IPS-NIHi11 (cell line): Measurements from ENCODE around the gene NFU1.
"Not testable (repeated sequence)": the region's sequence is repeated elsewhere in the genome, so short reads cannot be mapped to it uniquely, and the experiment has no call there.

Experiments used
- DNase-seq: peaks from one replicate; pipeline ENCODE4 v3.0.0; 2012; ENCODE audit warnings: mixed read lengths, low spot score

Gene NFU1

DNA sequence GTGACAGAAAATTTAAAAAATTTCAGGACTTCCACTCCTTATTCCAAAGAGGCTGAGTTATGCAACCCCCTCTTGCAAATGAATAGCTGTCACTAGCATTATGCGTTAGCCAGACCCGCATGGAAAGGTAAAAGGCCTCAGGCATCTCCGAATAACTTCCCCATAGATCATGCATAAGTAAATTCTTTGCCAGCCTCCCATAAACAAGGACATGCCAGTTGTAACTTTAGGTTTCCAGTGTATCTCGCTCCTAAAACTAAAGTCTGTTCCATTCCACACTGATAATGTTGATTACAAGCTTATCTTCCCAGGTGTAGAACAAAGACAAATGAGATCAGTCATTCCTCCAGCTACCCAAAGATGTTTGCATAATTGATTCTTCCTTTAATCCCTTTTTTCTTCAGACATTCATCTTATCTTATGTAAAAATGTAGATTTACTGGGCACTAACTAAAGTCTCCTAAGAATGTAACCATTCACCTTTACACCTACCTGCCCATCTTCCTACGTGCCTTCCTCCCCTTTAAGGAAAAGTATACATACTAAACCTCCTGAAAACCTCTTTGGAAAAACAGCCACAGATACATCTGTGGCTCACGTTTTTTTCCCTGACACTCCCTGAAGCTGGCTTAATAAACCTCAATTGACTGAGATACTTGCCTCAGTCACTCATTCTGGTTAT lies 13.6 kb upstream of the NFU1 start:
- no peak for DNase-seq

DNA sequence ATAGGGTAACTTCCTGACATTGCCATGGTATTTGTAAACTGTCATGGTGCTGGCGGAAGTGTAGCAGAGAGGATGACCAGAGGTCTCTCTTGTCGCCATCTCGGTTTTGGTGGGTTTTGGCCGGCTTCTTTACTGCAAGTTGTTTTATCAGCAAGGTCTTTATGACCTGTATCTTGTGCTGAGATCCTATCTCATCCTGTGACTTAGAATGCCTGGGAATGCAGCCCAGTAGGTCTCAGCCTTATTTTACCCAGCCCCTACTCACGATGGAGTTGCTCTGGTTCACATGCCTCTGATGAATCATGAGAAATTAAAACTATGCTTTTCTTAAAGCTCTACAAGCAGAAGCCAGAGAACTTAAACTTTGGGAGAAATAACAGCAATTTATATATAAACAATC lies 12.7 kb upstream of the NFU1 start:
- DNase-seq, result no peak

DNA sequence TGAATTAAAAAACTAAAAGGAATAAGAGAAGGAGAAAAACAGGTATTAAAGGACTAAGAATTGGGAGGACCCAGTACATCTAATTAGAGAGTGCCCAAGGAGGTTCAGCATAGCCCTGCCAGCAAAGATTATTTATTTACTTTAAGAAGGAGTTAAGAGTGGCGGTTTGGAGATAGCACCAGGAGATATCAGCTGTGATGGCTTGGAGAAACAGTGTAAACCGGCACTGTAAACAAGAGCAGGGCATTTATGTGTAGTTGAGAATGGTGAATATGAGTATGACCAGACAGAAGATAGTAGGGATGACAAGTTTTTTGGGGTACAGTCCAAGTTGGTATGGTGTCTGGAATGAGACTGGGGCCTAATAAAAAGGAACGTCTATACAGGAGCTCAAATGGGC lies 6.4 kb upstream of the NFU1 start:
- not testable (repeated sequence) for DNase-seq

DNA sequence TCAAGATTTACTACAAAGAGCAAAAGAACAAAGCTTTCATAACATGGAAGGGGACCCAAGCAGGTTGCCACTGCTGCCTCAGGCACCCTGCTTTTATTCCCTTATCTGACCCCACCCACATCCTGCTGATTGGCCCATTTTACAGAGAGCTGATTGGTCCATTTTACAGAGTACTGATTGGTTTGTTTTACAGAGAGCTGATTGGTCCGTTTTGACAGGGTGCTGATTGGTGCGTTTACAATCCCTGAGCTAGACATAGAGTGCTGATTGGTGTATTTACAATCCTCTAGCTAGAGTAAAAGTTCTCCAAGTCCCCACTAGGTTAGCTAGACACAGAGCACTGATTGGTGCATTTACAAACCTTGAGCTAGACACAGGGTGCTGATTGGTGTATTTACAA lies 2.3 kb upstream of the NFU1 start:
- not testable (repeated sequence) for DNase-seq

DNA sequence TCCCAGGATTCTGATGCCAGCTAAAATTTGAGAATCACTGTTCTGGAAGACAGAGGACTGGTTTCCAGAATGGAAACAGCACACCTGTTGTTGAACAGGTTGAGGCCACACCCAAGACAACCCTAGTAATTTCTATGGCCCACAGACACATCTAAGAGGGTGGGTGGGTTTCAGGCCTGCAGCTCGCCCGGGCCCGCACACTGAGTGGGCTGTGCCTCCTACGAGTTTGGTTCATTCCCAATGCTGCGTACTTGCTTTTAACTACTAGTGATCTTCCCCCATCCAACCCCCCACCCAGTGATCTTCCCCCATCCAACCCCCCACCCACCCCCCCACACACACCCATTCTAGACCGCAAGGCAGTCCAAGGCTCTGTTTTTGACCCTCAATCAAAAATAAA lies 1.3 kb upstream of the NFU1 start:
- DNase-seq, result no peak

DNA sequence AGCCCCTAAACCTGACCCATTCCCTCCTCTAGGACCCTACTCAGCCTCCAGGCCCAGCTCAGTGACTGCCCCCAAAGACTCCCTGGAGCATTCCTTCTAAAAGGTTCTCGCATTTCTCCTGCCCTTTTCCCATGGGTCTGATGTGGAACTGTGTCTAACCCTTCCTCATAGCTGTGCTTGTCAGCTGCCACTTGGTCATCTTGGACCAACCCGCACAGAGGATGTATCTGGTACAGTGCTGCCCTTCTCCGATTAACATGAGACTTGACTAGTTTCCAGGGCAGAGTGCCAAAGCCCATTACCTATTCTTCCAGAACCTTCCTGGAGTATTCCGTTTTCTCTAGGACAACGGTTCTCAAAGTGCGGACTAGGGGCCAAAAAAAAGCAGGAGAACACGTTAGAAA lies 518 bp upstream of the NFU1 start:
- DNase-seq, result no peak

DNA sequence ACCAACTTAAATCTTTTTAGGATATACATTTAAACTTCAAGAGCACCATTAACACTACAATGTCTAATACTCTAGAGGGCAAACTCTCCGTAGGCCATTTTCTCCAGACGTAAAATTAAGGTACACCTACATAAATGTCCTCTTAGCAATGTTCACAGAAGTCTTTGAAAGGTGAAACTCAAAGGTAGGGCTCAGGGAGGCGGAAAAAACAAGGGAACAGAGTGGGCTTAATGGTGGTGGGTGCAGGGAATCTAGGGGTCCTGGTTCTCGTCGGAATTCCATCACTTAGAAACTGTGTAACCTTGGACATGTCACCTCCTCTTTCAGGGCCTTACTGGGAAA lies 668 bp downstream of the NFU1 start:
- DNase-seq, result no peak

DNA sequence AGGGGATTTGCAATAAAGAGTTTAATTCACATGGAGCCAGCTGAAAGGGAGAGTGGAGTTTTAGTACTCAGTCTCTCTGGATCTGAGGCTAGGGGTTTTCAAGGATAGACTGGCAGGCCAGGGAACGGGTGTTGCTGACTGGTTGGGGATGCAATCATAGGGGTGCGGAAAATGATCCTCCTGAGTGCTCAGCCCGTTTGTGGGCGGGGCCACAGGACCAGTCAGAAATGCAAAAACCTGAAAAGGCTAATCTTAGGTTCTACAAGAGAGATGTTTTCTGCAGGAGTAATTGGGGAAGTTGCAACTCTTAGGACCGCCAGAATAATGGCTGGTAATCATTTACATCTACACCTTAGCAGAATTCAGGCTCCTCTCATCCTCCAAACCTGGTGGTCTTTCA lies 2.5 kb downstream of the NFU1 start:
- DNase-seq, result no peak

DNA sequence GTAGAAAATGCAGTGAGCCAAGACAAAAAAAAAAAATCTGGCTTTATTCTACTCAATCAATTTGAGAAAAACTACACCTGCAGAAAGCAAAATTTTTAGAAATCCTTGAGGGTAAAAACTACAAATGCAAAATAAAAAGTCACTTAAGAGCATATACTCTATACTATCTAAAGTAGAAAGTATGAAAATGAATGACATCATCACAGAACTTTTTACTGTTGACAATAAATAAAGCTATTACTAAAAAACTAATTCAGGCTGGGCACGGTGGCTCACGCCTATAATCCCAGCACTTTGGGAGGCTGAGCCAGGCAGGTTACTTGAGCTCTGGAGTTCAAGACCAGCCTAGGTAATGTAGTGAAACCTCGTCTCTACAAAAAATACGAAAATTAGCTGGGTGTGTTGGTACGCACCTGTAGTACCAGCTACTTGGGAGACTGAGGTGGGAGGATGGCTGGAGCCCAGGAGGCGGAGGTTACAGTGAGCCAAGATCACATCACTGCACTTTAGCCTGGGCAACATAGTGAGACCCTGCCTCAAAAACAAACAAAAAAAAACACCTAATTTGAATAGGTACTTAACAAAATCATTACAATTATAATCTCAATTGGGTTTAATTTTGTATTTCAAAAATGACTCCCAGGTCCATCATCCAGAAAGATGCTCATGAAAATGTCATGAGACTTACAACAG lies 7.6 kb downstream of the NFU1 start:
- DNase-seq, result no peak

DNA sequence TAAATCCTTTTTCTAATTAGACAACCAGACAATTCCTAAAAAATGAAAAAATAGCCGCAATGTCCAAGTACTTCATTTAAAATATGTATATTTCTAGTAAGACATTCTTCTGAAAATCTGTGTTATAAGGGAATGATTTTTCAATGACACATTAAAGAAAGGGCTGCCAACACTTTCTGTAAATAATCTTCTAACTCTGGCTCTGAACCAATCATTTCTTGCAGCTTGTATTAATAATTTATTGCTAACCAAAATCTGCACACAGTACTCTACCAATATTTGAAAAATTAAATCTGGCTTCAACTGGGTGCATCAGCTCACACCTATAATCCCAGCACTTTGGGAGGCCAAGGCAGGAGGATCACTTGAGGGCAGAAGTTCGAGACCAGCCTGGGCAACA lies 8.3 kb downstream of the NFU1 start:
- no peak for DNase-seq

DNA sequence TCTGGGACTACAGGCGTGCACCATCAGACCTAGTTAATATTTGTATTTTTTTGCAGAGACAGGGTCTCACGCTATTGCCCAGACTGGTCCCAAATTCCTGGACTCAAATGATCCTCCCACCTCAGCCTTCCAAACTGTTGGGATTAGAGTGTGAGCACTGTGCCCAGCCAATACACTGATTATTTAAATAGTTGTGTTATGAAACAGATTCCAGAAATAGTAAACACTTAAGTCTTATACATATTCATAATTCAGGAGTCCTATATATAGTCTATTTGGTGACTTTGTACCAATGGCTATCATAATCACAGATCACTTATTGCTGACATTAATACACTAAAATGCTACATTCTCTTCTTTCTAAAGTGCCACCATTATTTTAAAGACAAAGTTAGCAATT lies 12.8 kb downstream of the NFU1 start:
- no peak for DNase-seq

DNA sequence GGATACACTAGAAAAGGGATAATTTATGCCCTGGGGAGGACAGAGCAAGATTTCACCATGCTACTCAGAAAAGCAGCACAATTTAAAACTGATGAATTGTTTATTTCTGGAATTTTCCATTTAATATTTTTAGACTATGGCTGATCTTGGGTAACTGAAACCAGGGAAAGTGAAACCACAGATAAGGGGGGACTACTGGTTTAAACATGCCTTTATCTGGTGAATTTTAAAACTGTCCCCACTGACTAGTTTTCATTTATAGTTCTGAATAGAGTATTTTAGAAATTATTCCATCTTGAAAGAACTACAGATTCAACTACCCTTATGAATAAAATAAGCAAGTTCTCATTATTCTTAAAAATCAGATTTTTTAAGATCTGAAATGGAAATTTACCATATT lies 15.0 kb downstream of the NFU1 start:
- no peak for DNase-seq

DNA sequence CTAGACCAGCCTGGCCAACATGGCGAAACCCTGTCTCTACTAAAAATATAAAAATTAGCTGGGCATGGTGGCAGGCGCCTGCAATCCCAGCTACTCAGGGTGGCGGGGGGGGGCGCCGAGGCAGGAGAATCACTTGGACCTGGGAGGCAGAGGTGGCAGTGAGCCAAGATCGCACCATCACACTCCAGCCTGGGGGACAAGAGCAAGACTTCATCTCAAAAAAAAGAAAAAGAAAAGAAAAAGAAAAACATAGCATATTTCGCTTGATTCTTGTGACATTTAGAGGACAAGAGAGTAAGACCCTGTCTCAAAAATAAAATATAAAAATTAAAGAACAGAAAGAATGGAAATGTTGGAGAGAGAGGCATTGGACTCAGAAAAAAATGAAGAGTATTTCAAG lies 18.1 kb downstream of the NFU1 start:
- not testable (repeated sequence) for DNase-seq

DNA sequence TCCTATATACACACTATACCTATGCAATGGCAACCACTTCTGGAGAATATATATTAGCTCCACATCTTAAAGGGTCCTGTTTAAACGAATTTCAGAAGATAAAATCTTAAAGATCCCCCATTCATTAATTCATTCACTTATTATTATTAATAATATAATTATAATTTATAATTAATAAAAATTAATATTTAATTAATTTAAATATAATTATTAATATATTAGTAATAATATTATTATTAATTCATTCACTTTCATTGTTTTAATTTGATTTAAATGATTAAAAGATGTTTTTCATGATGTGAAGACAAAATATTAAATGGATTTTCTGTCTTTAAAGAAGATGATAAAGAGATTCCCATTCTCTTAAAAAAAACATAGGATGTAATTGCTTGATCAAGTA lies 21.1 kb downstream of the NFU1 start:
- no peak for DNase-seq

DNA sequence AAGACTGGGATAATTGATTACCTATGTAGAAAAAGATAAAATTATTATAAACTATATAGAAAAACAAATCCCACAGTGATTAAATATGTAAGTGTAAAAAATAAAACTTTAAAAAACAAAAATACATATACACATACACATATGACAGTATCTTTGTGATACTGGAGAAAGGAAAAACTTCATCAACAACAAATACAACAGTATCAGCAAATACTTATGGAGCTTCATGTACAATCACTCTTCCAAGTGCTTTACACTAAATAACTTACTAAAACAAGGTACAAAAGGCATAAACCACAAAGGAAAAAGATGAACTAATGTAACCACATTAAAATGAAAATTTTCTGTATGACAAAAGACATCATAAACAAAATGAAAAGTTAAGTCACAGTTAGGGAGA lies 26.1 kb downstream of the NFU1 start:
- no peak for DNase-seq

DNA sequence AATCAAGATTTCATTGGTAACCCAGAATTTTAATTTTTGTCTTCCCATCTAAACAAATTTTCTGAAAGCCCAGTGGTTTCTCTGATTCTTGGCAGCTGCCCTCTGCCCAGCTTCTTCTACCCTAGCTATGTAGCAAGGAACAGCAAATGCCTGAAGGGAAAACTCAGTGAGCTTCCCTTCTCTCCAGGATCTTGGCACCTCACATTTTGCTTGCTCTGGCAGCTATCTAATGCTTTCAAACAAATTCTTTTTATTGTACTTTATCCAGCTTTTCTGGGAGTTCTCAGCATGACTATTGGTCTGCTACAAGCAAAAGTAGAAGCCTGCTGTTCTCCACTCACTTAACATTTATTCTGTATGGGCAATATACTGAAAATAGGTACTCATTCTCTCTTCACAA lies 31.9 kb downstream of the NFU1 start:
- DNase-seq, result no peak

DNA sequence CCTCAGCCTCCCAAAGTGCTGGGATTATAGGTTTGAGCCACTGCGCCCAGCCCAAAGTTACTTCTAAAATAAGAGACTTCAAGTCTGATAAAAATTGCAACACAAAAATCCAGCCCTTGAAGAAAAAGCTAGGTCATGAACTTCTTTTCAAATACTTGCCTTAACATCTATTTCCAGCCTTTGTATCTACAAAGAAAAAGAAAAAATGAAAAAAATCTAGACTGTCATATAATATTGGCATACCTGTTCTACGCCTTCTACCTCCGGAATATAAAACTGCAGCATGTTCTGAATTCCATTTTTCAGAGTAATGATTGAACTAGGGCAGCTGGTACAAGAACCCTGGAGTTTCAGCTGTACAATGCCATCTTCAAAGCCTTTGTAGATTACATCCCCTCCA lies 37.1 kb downstream of the NFU1 start:
- no peak for DNase-seq

DNA sequence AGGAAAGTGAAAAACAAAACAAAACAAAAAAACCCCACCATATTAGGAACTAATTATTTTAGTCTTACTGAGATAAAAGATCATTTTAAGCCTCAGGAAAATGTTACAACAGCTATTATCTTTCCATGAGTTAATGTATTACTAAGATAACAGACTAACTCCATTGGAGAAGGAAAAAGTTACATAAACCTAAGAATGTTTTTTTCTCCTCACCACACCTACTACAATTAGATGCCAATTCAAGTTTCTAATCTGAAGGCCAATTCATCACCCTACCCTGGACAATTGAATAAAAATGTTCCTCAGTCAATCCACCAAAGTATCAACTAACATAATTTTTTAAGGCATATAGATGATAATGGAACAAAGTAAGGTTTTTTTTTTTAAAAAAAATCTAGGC lies 40.0 kb downstream of the NFU1 start:
- no peak for DNase-seq

DNA sequence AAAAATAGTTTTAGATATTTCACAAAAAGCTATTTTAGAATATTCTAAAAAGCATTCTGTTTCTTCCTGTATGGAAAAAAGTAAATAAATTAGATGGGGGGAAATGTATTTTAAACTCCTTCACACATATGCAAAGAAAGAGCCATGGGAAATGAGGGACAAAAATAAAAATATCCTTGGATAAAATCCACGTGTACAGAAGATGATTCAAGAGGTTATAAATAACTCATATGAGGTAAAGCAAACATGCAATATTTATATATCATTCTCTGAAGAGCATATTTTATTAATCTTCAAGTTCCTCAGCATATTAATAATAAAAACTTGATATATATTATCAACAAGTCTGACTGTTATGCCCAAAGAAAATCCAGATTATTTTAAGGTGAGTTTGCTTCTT lies 41.4 kb downstream of the NFU1 start:
- no peak for DNase-seq

DNA sequence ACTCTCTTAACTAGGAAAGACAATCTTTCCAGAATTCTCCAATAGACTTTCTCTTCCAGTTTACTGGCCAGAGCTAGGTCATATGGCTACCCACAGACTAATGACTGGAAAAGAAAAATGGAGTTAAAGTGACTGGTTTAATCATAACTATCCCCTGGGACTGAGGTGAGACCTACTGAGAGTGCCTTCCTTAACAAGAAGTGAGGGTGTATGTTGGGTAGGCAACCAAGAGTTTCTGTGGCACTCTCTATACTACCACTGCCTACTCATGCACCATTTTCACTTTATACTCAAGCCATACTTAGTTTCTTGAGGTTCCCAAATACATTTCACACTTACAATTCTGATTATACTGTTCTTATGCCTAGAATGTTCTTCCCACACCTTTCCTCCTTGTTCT lies 43.3 kb downstream of the NFU1 start:
- no peak for DNase-seq

DNA sequence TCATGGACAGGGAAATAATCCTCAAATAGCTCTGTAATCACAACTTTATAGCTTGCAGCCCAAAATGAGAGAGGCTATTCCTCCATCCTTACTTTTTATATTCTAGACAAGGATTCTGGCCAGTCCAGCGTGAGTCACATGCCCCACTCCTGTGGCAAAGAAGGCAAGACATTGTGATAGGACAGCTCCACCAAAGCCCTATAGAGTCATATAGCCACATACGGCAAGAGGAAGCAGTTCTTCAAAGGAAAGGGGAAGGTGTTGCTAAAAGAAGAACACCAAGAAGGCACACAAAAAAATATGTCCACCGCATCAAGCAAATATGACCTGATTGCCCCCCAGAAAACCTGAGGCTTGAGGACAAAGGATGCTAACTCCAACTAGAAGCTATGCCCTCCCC lies 46.8 kb downstream of the NFU1 start:
- no peak for DNase-seq

DNA sequence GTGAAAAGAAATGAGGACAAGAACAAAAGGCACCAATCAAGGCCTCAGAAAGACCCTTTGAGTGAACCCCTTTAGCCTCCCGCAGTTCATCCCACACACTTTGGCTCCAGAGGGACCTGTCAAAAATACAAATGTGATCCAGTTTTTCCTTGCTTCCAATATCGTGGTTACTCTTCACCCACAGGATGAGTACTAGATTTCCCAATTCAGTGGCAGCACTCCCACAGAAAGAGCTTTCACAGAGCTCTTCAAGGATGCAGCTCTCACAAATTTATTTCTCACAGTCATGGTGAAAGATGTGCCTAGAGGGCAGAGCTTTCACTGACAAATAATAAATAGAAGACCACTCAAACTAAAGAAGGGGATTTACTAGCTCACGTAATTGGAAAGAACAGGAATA lies 47.2 kb downstream of the NFU1 start:
- no peak for DNase-seq

DNA sequence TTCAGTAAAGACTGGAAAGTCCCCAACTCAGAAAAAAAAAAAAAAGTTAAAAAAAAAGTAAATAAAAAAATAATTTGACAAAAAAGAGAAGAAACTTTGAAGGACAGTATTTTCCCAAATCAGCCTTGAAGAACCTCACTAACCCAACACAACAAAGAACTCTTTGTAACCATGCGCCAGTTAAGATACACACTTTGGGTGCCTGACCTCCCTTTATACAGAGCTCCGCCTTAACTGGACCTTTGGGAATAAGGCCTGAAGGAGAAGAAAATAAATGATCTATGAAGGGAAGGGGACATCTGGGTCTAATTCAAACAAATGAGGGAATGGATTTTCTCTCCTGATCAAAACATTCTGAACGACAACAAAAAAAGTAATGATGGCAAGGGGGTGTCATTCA lies 48.0 kb downstream of the NFU1 start:
- no peak for DNase-seq

DNA sequence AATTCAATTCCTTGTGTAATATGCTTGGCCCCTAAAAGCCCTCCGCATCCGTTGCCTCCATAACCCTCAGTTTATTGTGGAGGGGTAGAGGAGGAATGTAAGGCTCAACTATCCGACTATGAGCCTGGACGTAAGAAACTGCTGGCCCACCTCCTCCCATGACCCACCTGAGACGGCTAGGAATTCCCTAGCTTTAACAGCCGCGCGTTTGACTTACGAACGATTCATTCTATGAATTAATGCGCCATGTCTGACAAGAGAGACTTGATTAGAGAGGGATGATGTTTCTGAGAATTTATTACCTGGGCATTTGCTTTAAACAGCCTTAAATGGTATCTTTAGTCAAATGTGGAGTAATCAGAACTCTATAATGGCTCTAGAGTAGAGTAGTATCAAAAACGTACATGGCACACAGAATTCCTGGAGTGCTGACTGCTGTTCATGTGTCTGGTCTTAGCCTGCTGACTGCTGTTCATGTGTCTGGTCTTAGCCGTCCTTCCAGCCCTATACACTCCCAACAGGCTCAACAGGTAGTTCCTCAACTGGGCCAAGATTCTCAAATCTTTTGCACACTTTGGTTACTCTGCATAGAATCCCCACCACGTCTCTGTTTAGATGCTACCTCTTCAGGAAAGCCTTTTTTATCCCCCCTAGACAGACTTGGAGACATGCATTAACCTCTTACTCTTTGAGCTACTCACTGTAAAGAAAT lies 49.3 kb downstream of the NFU1 start:
- no peak for DNase-seq
